Astrocyte (in vitro differentiated cells and primary cell): ENCODE results near the gene PRKCA. TPM values are rescaled to one million over a fixed set of nuclear protein-coding genes. Genes with fewer than 3 reads are reported as not detected.
A peak's percentile ranks its signal among the peaks of the same experiment; 100 is the strongest.

Experiments used
- DNase-seq: peaks from one replicate; pipeline ENCODE4 v3.0.0-alpha.2; 2010; ENCODE audit warnings: low read depth
- FAIRE-seq: peaks from 2 replicates; lab custom pipeline; 2011; peaks lifted over from hg19 to GRCh38; lab: Jason Lieb, UNC
- H2AFZ ChIP-seq: 2 replicates; pipeline ENCODE4 v1.6.0; 2012; ENCODE audit warnings: low read depth, low read length, inconsistent platforms
- H3K27ac ChIP-seq: 2 replicates; pipeline ENCODE4 v1.5.1; 2011; ENCODE audit warnings: low read depth, low read length, inconsistent platforms
- H3K27me3 ChIP-seq: 2 replicates; pipeline ENCODE4 v1.6.0; 2011; ENCODE audit warnings: low read length, inconsistent platforms; ENCODE audit not compliant: insufficient read depth
- H3K36me3 ChIP-seq: 2 replicates; pipeline ENCODE4 v1.5.1; 2011; ENCODE audit warnings: low read length, inconsistent platforms; ENCODE audit not compliant: insufficient read depth
- H3K4me1 ChIP-seq: 2 replicates; pipeline ENCODE4 v1.5.1; 2011; ENCODE audit warnings: low read length, inconsistent platforms; ENCODE audit not compliant: insufficient read depth
- H3K4me2 ChIP-seq: 2 replicates; pipeline ENCODE4 v1.6.0; 2012; ENCODE audit warnings: low read length, inconsistent platforms
- H3K4me3 ChIP-seq: 2 replicates; pipeline ENCODE4 v1.5.1; 2011; ENCODE audit warnings: low read depth, mild to moderate bottlenecking, low read length, inconsistent platforms; ENCODE audit not compliant: insufficient read depth
- H3K79me2 ChIP-seq: 2 replicates; pipeline ENCODE4 v1.6.0; 2012; ENCODE audit warnings: mild to moderate bottlenecking, low read length, inconsistent platforms; ENCODE audit not compliant: insufficient read depth
- H3K9ac ChIP-seq: 2 replicates; pipeline ENCODE4 v1.6.0; 2012; ENCODE audit warnings: mild to moderate bottlenecking, low read length, inconsistent platforms
- H3K9me3 ChIP-seq: 2 replicates; pipeline ENCODE4 v1.5.1; 2012; ENCODE audit warnings: low read depth, mild to moderate bottlenecking, low read length, inconsistent platforms; ENCODE audit not compliant: insufficient read depth
- H4K20me1 ChIP-seq: 2 replicates; pipeline ENCODE4 v1.6.0; 2012; ENCODE audit warnings: low read length, inconsistent platforms; ENCODE audit not compliant: insufficient read depth
- H3K27ac Mint-ChIP-seq: one replicate; pipeline ENCODE4 v1.8.0; 2021; ENCODE audit warnings: mild to moderate bottlenecking, mixed read lengths; ENCODE audit not compliant: unreplicated experiment
- H3K27me3 Mint-ChIP-seq: one replicate; pipeline ENCODE4 v1.8.0; 2021; ENCODE audit warnings: low read depth, mixed read lengths; ENCODE audit not compliant: unreplicated experiment
- H3K36me3 Mint-ChIP-seq: one replicate; pipeline ENCODE4 v1.8.0; 2021; ENCODE audit warnings: low read depth, mixed read lengths; ENCODE audit not compliant: unreplicated experiment
- H3K4me1 Mint-ChIP-seq: one replicate; pipeline ENCODE4 v1.8.0; 2021; ENCODE audit warnings: low read depth, mixed read lengths; ENCODE audit not compliant: unreplicated experiment
- H3K4me3 Mint-ChIP-seq: one replicate; pipeline ENCODE4 v1.8.0; 2021; ENCODE audit warnings: mild to moderate bottlenecking, moderate library complexity, mixed read lengths; ENCODE audit not compliant: unreplicated experiment
- H3K9me3 Mint-ChIP-seq: one replicate; pipeline ENCODE4 v1.8.0; 2021; ENCODE audit warnings: mild to moderate bottlenecking, mixed read lengths; ENCODE audit not compliant: unreplicated experiment
- CTCF ChIP-seq: IDR thresholded peaks from 2 replicates; pipeline ENCODE4 v1.5.1; 2011; ENCODE audit warnings: low read depth, mild to moderate bottlenecking, inconsistent platforms, low read length, moderate library complexity; ENCODE audit not compliant: insufficient read depth
- EZH2 ChIP-seq: IDR thresholded peaks from 2 replicates; pipeline ENCODE4 v1.6.1; 2012; ENCODE audit warnings: mild to moderate bottlenecking, low read length, inconsistent platforms; ENCODE audit not compliant: insufficient read depth
- total RNA-seq: library from RNA; stranded (reverse); gene quantifications from 2 replicates; pipeline ENCODE4 v1.2.1, GENCODE V29; 2021

Gene PRKCA
- total RNA-seq, 1 donor from 2014 or later, result 49.9 TPM

- H3K9me3 Mint-ChIP-seq, result peaks cover 3% of the 10 kb centered on the region
- FAIRE-seq (no peak), DNase-seq (no peak)
- H4K20me1 ChIP-seq, result no peaks in the 10 kb centered on the region
- H3K4me2 ChIP-seq, result no peak overlapping the region
- H3K27ac Mint-ChIP-seq, result peak overlapping the region; percentile 53
- H3K27ac ChIP-seq, result no peak overlapping the region
- H3K36me3 Mint-ChIP-seq, result no peaks in the 10 kb centered on the region
- peaks cover 3% of the 10 kb centered on the region for H3K4me1 Mint-ChIP-seq
- H3K36me3 ChIP-seq, result no peaks in the 10 kb centered on the region
- H3K4me3 Mint-ChIP-seq, result no peak overlapping the region
- no peak for TF ChIP-seq CTCF
- no peaks in the 10 kb centered on the region for H3K4me1 ChIP-seq
- H3K79me2 ChIP-seq, result no peaks in the 10 kb centered on the region
- peaks cover 8% of the 10 kb centered on the region for H3K27me3 Mint-ChIP-seq
- no peaks in the 10 kb centered on the region for H3K27me3 ChIP-seq
- H3K9ac ChIP-seq, result no peak overlapping the region
- H3K9me3 ChIP-seq, result no peaks in the 10 kb centered on the region
- no peak overlapping the region for H2AFZ ChIP-seq
- H3K4me3 ChIP-seq, result no peak overlapping the region
Measured at GRCh38 chr17:66283971-66284370, 18.4 kb upstream of the PRKCA start.

- DNase-seq (no peak), FAIRE-seq (no peak)
- H3K36me3 Mint-ChIP-seq, result no peaks in the 10 kb centered on the region
- peaks cover 3% of the 10 kb centered on the region for H3K4me1 Mint-ChIP-seq
- no peak overlapping the region for H3K4me3 ChIP-seq
- no peak overlapping the region for H3K4me3 Mint-ChIP-seq
- H4K20me1 ChIP-seq, result no peaks in the 10 kb centered on the region
- no peaks in the 10 kb centered on the region for H3K27me3 ChIP-seq
- no peak for TF ChIP-seq EZH2
- TF ChIP-seq CTCF, result no peak
- H3K9me3 ChIP-seq, result no peaks in the 10 kb centered on the region
- H3K27me3 Mint-ChIP-seq, result peaks cover 8% of the 10 kb centered on the region
- peaks cover 3% of the 10 kb centered on the region for H3K9me3 Mint-ChIP-seq
- H3K4me2 ChIP-seq, result no peak overlapping the region
- no peak overlapping the region for H3K27ac Mint-ChIP-seq
- H2AFZ ChIP-seq, result no peak overlapping the region
- no peak overlapping the region for H3K9ac ChIP-seq
- H3K79me2 ChIP-seq, result no peaks in the 10 kb centered on the region
- H3K27ac ChIP-seq, result no peak overlapping the region
- no peaks in the 10 kb centered on the region for H3K4me1 ChIP-seq
- no peaks in the 10 kb centered on the region for H3K36me3 ChIP-seq
Measured at GRCh38 chr17:66285149-66285548, 17.3 kb upstream of the PRKCA start.

- peaks cover 7% of the 10 kb centered on the region for H3K27me3 Mint-ChIP-seq
- Histone ChIP-seq H3K4me1 (no peaks in the 10 kb centered on the region), H2AFZ (no peak overlapping the region), H3K9ac (no peak overlapping the region), H3K4me3 (no peak overlapping the region), H3K4me2 (no peak overlapping the region), H3K27ac (no peak overlapping the region), H3K9me3 (no peaks in the 10 kb centered on the region), H3K36me3 (no peaks in the 10 kb centered on the region), H4K20me1 (no peaks in the 10 kb centered on the region), H3K27me3 (no peaks in the 10 kb centered on the region), H3K79me2 (no peaks in the 10 kb centered on the region)
- TF ChIP-seq CTCF (no peak), EZH2 (no peak)
- H3K4me1 Mint-ChIP-seq, result peaks cover 3% of the 10 kb centered on the region
- no peak overlapping the region for H3K4me3 Mint-ChIP-seq
- no peak for FAIRE-seq
- no peak for DNase-seq
- peaks cover 1% of the 10 kb centered on the region for H3K9me3 Mint-ChIP-seq
- H3K27ac Mint-ChIP-seq, result no peak overlapping the region
- no peaks in the 10 kb centered on the region for H3K36me3 Mint-ChIP-seq
Measured at GRCh38 chr17:66287911-66288310, 14.5 kb upstream of the PRKCA start.
